LNCAP (cell line): ENCODE data around the gene MRPL45.

Source experiments
- CTCF ChIP-seq: fragments of 450-650 bp; IDR thresholded peaks from 2 replicates; pipeline ENCODE4 v1.5.1; 2017; ENCODE audit warnings: mild to moderate bottlenecking

MRPL45 gene

DNA sequence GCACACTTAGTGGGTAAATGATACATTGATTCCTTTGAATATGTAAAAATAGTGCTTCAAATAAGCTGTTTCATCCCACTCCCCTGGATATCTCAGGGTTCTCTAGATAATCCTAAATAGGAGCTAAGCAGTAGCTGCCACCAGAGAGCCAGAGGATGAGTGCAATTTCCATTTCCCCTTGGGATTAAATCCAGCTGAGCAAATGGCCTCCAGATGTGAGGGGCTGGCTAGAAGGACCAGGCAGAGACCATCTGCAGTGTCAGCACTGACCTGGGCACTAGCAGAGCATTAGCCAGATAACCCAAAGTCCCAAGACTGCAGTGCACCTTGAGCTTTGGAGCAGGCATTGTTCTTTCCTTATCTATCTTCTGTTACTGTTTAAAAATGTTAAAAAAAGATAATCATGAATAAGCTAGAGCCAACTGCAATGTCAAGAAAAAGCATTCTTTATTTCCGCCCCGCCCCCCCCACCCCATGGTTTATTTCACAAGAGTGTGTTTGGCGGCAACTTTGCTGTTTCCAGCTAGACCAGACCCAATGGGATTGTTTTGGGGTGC, 27.3 kb downstream of the MRPL45 start:
- TF ChIP-seq CTCF, result no peak

DNA sequence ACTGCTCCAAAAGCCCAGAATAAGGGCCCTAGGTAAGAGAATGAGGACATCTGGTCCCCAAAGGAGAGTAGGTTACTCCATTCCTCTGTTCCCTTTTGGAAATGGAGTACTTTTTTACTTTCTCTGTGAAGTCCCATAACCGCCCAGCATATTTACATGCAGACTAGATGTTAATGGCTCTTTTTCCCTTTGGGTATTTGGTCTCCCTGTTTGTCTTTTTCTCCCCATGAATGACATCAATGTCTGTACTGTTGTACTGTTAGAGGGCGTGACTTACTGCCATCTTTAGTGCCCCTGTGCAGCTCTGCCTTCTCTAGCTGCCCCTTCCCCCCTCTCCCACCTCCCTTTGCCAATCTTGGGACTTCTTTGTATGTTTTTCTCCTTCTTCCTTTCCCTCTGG, 27.8 kb downstream of the MRPL45 start:
- no peak for TF ChIP-seq CTCF

- TF ChIP-seq CTCF, result no peak
Measured at GRCh38 chr17:38325221-38325851, 28.4 kb downstream of the MRPL45 start.

- TF ChIP-seq CTCF, result no peak
Measured at GRCh38 chr17:38326996-38327792, 30.2 kb downstream of the MRPL45 start.

GRCh38 chr17:38327936-38328335, 31.0 kb downstream of the MRPL45 start:
- TF ChIP-seq CTCF, result no peak

- TF ChIP-seq CTCF, result no peak
Measured at GRCh38 chr17:38328620-38329019, 31.7 kb downstream of the MRPL45 start.

DNA sequence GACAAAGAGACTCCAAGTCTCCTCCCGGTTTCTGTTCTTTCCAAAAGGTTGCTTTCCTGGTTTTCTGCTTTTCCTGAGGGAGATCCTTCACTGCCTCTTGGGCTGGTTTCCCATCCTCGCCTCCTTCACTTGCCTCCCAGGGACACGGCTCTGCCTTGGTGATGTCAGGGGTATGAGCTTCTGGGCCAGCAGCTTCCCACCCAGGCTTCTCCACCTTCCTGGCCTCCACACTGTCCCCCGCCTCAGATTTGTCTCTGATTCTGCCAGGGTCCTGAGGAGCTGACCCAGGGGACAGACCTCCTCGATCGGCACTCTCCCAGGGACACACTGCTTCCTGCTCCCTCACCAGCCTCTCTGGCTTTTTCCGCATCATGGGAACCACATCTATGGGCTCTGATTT, 32.3 kb downstream of the MRPL45 start:
- TF ChIP-seq CTCF, result no peak
